SK-N-SH treated with all-trans-retinoic acid at 6 μM for 48 hours (cell line): Measurements from ENCODE around the gene SLC22A2.
"Not testable (repeated sequence)": the region's sequence is repeated elsewhere in the genome, so short reads cannot be mapped to it uniquely, and the experiment has no call there.

Experiments
- ARNTL ChIP-seq: fragments of 450-650 bp; formaldehyde crosslinking; IDR thresholded peaks from 2 replicates; pipeline ENCODE4 v1.5.0; 2020; ENCODE audit warnings: low read depth, mild to moderate bottlenecking, moderate library complexity, borderline replicate concordance
- PPARA ChIP-seq: fragments of 250-450 bp; sonication (Bioruptor Pico); IDR thresholded peaks from 2 replicates; pipeline ENCODE4 v1.5.0; 2020; ENCODE audit warnings: mild to moderate bottlenecking, borderline replicate concordance

DNA sequence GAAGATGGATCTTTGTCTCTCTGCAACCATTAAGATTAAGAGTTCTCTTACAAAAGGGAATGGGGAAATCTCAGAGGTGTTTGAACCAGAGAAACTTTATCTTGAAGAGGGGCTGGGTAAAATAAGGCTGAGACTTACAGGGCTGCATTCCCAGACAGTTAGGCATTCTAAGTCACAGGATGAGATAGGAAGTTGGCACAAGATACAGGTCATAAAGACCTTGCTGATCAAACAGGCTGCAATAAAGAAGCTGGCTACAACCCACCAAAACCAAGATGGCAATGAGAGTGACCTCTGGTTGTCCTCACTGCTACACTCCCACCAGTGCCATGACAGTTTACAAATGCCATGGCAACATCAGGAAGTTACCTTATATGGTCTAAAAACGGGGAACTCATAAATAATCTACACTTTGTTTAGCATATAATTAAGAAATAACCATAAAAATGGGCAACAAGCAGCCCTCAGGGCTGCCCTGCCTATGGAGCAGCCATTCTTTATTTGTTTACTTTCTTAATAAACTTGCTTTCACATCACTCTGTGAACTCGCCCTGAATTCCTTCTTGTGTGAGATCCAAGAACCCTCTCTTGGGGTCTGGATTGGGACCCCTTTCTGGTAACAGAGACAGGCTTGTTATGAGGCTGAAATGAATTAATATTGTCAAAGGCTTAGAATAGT, 20.9 kb downstream of the SLC22A2 start:
- not testable (repeated sequence) for TF ChIP-seq ARNTL, PPARA (CRISPR knock-in tag)
